Measurements from ENCODE around the gene LRP2.

DNA sequence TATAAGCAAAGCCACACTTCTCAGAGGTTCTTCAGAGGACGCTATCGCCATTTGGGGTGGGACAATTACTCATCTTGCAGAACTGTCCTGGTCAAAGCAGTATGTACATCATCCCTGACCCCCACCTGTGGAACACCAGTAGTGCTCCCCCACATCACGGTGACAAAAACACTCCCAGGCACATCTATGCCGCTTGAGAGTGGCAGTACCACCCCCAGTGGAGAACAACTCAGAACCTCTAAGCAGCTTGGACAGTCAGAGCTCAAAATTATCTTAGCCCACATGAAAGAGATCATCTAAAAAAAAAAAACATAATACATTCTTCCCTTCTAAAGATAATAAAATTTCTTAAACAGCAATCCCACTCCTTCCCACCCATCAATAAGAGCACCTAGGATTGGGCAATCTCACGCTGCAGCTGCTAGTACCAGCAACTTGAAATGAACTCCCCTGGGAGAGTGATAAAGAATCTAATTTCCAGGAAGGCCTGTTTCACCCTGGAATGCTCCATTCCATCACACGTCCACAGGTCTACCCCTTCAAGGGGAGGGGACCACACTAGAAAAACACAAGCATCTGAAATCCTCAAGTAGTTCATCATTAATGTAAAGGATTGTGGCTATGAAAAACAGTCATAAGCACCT, 31.7 kb downstream of the LRP2 start:
- TF ChIP-seq, protein P1, sequence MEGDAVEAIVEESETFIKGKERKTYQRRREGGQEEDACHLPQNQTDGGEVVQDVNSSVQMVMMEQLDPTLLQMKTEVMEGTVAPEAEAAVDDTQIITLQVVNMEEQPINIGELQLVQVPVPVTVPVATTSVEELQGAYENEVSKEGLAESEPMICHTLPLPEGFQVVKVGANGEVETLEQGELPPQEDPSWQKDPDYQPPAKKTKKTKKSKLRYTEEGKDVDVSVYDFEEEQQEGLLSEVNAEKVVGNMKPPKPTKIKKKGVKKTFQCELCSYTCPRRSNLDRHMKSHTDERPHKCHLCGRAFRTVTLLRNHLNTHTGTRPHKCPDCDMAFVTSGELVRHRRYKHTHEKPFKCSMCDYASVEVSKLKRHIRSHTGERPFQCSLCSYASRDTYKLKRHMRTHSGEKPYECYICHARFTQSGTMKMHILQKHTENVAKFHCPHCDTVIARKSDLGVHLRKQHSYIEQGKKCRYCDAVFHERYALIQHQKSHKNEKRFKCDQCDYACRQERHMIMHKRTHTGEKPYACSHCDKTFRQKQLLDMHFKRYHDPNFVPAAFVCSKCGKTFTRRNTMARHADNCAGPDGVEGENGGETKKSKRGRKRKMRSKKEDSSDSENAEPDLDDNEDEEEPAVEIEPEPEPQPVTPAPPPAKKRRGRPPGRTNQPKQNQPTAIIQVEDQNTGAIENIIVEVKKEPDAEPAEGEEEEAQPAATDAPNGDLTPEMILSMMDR (conservative IDR thresholded peaks at IDR 0.05; ENCODE audit: low read length), result no peak
- TF ChIP-seq EZH2phosphoT487 (IDR thresholded peaks at IDR 0.05; ENCODE audit: borderline replicate concordance), result no peak

Data from Loucy (cell line).